ENCODE results near the gene TNFRSF17. TPM values are rescaled to one million over a fixed set of nuclear protein-coding genes. Genes with fewer than 3 reads are reported as not detected.
A peak's percentile ranks its signal among the peaks of the same experiment; 100 is the strongest.
"Not testable (repeated sequence)": the region's sequence is repeated elsewhere in the genome, so short reads cannot be mapped to it uniquely, and the experiment has no call there.

The TNFRSF17 gene
- total RNA-seq, 2 donors from 2014 or later, result 1.3 to 4.2 TPM

DNA sequence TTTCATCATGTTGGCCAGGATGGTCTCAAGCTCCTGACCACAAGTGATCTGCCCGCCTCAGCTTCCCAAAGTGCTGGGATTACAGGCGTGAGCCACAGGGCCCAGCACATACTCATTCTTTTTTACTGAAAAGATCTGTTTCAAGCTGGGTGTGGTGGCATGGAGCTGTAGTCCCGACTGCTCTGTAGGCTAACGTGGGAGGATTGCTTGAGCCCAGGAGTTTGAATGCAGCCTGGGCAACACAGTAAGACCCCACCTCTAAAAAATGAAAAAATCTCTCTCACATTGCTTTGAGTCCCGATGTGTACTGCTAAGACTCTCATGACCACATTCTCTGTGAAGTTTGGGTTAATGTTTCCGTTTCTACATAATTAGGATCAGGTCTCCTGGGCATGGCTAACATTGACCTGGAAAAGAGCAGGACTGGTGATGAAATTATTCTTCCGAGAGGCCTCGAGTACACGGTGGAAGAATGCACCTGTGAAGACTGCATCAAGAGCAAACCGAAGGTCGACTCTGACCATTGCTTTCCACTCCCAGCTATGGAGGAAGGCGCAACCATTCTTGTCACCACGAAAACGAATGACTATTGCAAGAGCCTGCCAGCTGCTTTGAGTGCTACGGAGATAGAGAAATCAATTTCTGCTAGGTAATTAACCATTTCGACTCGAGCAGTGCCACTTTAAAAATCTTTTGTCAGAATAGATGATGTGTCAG is 2.3 kb downstream of the TNFRSF17 start:
- no peaks in the 10 kb centered on the region for H3K9me3 ChIP-seq
- no peaks in the 10 kb centered on the region for H3K36me3 ChIP-seq
- H3K4me1 ChIP-seq, result no peaks in the 10 kb centered on the region
- no peaks in the 10 kb centered on the region for H3K27me3 ChIP-seq
- TF ChIP-seq CTCF (IDR thresholded peaks at IDR 0.05), result no peak
- no peak overlapping the region for H3K27ac ChIP-seq
- no peak overlapping the region for H3K9ac ChIP-seq (ENCODE audit: low read depth in 2 of 2, low read length in 2 of 2)
- intact Hi-C loops (cut with DNase I), result no loop called here
- no peak overlapping the region for H3K4me3 ChIP-seq
- DNase-seq, result no peak

DNA sequence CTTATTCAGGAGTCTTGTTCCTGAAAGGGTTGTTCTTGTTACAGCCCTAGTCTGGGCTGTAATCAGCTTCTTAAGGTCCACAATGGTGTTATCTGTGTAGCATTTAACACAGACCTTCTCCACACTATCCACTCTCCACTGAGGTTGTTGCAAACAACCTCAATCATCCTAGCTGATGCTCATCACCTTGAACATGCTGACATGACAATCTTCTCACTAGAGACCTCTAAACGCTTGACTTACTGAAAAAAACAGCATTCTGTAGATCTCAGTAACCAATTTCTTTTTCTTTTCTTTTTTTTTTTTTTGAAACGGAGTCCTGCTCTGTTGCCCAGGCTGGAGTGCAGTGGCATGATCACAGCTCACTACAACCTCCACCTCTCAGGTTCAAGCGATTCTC is 3.6 kb downstream of the TNFRSF17 start:
- TF ChIP-seq CTCF (IDR thresholded peaks at IDR 0.05), result no peak

GRCh38 chr16:11970292-11970691 is 5.3 kb downstream of the TNFRSF17 start:
- not testable (repeated sequence) for H3K36me3 ChIP-seq; H3K4me3 ChIP-seq; DNase-seq; H3K9ac ChIP-seq (ENCODE audit: low read depth in 2 of 2, low read length in 2 of 2); H3K27ac ChIP-seq; H3K4me1 ChIP-seq; H3K9me3 ChIP-seq; H3K27me3 ChIP-seq
- intact Hi-C loops (cut with DNase I), result loop anchor here (5.0 kb wide), 1 partner anchor 92 kb away; no protein-coding TSS in a partner anchor

More for the DNA sequence above, 3.6 kb downstream of the TNFRSF17 start:
- H3K27ac ChIP-seq, result no peak overlapping the region
- H3K36me3 ChIP-seq, result no peaks in the 10 kb centered on the region
- no peak for DNase-seq
- H3K4me3 ChIP-seq, result no peak overlapping the region
- H3K27me3 ChIP-seq, result no peaks in the 10 kb centered on the region
- H3K9ac ChIP-seq (ENCODE audit: low read depth in 2 of 2, low read length in 2 of 2), result no peak overlapping the region
- no peaks in the 10 kb centered on the region for H3K4me1 ChIP-seq
- intact Hi-C loops (cut with DNase I), result no loop called here
- H3K9me3 ChIP-seq, result no peaks in the 10 kb centered on the region

GRCh38 chr16:11972128-11972527 is 7.1 kb downstream of the TNFRSF17 start:
- DNase-seq, result peak; percentile 22
- intact Hi-C loops (cut with DNase I), result loop anchor here (5.0 kb wide), 1 partner anchor 90 kb away; no protein-coding TSS in a partner anchor
- H3K4me3 ChIP-seq, result no peak overlapping the region
- TF ChIP-seq CTCF (IDR thresholded peaks at IDR 0.05), result peak; percentile 21
- peaks cover 7% of the 10 kb centered on the region for H3K4me1 ChIP-seq
- H3K27ac ChIP-seq, result no peak overlapping the region
- H3K9ac ChIP-seq (ENCODE audit: low read depth in 2 of 2, low read length in 2 of 2), result no peak overlapping the region
- H3K9me3 ChIP-seq, result no peaks in the 10 kb centered on the region
- H3K27me3 ChIP-seq, result no peaks in the 10 kb centered on the region
- no peaks in the 10 kb centered on the region for H3K36me3 ChIP-seq

- Histone ChIP-seq H3K36me3 (no peaks in the 10 kb centered on the region), H3K9me3 (no peaks in the 10 kb centered on the region), H3K27me3 (no peaks in the 10 kb centered on the region), H3K4me1 (peaks cover 13% of the 10 kb centered on the region), H3K9ac (ENCODE audit: low read depth in 2 of 2, low read length in 2 of 2) (no peak overlapping the region), H3K27ac (no peak overlapping the region), H3K4me3 (no peak overlapping the region)
- intact Hi-C loops (cut with DNase I), result loop anchor here (5.0 kb wide), 1 partner anchor 89 kb away; no protein-coding TSS in a partner anchor
- DNase-seq, result no peak
- no peak for TF ChIP-seq CTCF (IDR thresholded peaks at IDR 0.05)
These were observed 8.1 kb downstream of the TNFRSF17 start for GRCh38 chr16:11973070-11973469.

DNA sequence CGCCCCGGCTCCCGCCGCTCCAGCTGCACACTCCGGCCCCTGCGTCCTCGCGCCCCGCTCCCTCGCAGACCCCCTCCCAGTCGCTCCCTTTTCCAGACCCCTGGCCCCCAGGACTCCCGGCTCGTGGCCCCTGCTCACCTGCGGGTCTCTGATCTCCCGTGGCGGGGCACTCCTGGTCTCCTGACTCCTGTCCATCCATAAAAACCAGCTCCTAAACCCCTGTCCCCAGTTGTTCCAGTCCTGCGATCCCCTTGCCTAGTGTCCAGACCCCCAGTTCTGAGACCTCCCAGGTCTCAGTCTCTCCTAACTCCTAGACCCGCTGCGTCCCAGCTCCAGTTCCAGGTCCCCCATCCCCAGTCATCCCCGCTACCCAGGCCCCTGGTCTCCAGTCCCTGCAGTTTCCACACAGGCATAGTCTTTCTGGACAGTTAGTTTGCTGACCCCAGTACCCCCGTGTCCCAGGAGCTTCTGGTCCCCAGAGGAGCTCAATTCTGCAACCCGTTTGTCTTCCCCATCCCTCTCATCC is 11.9 kb downstream of the TNFRSF17 start:
- H3K27ac ChIP-seq, result peak overlapping the region; percentile 57
- peaks cover 13% of the 10 kb centered on the region for H3K4me1 ChIP-seq
- peak overlapping the region; percentile 98 for H3K4me3 ChIP-seq
- no peaks in the 10 kb centered on the region for H3K27me3 ChIP-seq
- peak overlapping the region; percentile 80 to 94 for H3K9ac ChIP-seq (ENCODE audit: low read depth in 2 of 2, low read length in 2 of 2)
- no peak for DNase-seq
- no peaks in the 10 kb centered on the region for H3K9me3 ChIP-seq
- TF ChIP-seq CTCF (IDR thresholded peaks at IDR 0.05), result no peak
- H3K36me3 ChIP-seq, result no peaks in the 10 kb centered on the region
- intact Hi-C loops (cut with DNase I), result no loop called here
